ENCODE data around the gene RERE. TPM values are rescaled to one million over a fixed set of nuclear protein-coding genes. Genes with fewer than 3 reads are reported as not detected.

RERE gene
- total RNA-seq, 2 experiments from 2014 or later = 45.8 to 57.1 TPM

DNA sequence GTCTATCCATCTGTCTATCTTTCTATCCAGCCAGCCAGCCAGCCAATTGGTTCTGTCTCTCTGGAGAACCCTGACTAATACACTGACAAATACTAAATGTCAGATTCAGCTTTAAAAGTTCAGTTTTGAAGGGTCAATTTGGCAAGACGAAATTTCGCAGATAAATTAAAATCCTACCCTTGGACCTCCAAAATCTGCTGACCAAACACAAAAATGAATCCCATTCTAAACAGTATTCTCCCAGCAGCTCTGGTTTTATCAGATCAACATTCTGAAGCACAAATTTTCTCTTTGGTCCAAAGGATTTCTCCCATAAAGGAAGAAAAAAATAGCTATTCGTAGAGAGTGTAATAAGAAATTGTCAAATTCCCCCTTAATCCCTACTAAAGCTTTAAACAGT lies 248.6 kb downstream of the RERE start:
- no peak overlapping the region for H3K4me3 Mint-ChIP-seq
- H3K4me1 Mint-ChIP-seq (ENCODE audit: low read depth) = peaks cover 10% of the 10 kb centered on the region
- no peaks in the 10 kb centered on the region for H3K27me3 Mint-ChIP-seq
- no peak overlapping the region for H3K27ac Mint-ChIP-seq
- TF ChIP-seq, protein P1, sequence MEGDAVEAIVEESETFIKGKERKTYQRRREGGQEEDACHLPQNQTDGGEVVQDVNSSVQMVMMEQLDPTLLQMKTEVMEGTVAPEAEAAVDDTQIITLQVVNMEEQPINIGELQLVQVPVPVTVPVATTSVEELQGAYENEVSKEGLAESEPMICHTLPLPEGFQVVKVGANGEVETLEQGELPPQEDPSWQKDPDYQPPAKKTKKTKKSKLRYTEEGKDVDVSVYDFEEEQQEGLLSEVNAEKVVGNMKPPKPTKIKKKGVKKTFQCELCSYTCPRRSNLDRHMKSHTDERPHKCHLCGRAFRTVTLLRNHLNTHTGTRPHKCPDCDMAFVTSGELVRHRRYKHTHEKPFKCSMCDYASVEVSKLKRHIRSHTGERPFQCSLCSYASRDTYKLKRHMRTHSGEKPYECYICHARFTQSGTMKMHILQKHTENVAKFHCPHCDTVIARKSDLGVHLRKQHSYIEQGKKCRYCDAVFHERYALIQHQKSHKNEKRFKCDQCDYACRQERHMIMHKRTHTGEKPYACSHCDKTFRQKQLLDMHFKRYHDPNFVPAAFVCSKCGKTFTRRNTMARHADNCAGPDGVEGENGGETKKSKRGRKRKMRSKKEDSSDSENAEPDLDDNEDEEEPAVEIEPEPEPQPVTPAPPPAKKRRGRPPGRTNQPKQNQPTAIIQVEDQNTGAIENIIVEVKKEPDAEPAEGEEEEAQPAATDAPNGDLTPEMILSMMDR (IDR thresholded peaks at IDR 0.05) = no peak
- ChIA-PET POLR2A (interaction anchor here (2.2 kb wide), 1 partner anchor 135 kb away, joined by 5 read pairs; no protein-coding TSS in a partner anchor), CTCF (interaction anchor here (0.6 to 3.5 kb wide), 10 partner anchors 8 to 282 kb away, joined by 3 to 32 read pairs (median 4); no protein-coding TSS in a partner anchor)
- intact Hi-C loops (cut with micrococcal nuclease) = loop anchor here (10.0 kb wide), 1 partner anchor 96 kb away; no protein-coding TSS in a partner anchor
- DNase-seq = no peak
- no peak for ATAC-seq
- no peaks in the 10 kb centered on the region for H3K9me3 Mint-ChIP-seq
- no peaks in the 10 kb centered on the region for H3K36me3 Mint-ChIP-seq (ENCODE audit: low read depth)

DNA sequence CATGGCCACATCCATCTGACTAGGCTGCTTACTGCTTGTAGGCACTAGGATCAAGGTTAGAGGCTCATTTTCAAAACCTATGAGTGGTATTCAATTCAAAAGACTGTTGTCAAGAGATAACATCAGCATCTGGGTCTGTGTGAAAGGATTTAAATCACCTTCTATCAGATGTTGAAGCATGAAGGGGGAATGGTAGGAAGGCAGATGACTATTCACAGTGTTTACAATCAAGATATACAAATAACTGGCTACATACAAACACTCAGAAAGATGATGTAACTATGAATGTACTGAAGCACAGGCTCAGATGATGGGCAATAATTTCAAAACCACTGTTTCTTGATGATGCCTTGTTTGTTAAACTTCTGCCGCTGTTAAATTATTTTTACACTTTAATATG lies 250.3 kb downstream of the RERE start:
- CTCF ChIA-PET = interaction anchor here (0.7 to 10.0 kb wide), 4 partner anchors 106 to 281 kb away, joined by 3 to 147 read pairs (median 16); no protein-coding TSS in a partner anchor
- POLR2A ChIA-PET = interaction anchor here (0.6 kb wide), 1 partner anchor 287 kb away, joined by 4 read pairs; no protein-coding TSS in a partner anchor
- H3K27me3 Mint-ChIP-seq = no peaks in the 10 kb centered on the region
- ATAC-seq (no peak), DNase-seq (no peak)
- H3K27ac Mint-ChIP-seq = no peak overlapping the region
- intact Hi-C loops (cut with micrococcal nuclease) = loop anchor here (10.0 kb wide), 1 partner anchor 98 kb away; no protein-coding TSS in a partner anchor
- H3K9me3 Mint-ChIP-seq = no peaks in the 10 kb centered on the region
- TF ChIP-seq, protein P1 (IDR thresholded peaks at IDR 0.05) = no peak
- no peaks in the 10 kb centered on the region for H3K36me3 Mint-ChIP-seq (ENCODE audit: low read depth)
- no peak overlapping the region for H3K4me3 Mint-ChIP-seq
- peaks cover 17% of the 10 kb centered on the region for H3K4me1 Mint-ChIP-seq (ENCODE audit: low read depth)

DNA sequence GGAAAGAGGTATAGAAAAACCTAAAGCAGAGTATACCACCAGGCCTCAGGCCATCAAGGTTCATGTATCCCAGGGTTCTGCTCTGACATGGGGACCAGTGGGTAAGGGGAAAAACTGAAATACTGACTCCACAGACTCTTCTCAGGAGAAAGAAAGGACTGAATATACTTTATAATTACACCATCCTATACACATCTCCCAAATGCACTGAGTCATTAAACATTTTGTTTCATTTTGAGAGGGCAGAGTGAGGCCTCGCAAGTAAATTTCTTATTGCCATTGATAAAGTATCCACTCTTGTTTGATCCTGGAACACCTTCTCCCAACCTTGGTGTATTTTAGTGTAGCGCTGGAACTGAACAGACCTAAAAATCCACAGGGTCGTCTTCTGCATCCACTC lies 251.6 kb downstream of the RERE start:
- CTCF ChIA-PET = interaction anchor here (1.2 to 10.0 kb wide), 3 partner anchors 13 to 283 kb away, joined by 5 to 147 read pairs (median 22); no protein-coding TSS in a partner anchor
- ATAC-seq (no peak), DNase-seq (no peak)
- no peak overlapping the region for H3K4me3 Mint-ChIP-seq
- H3K9me3 Mint-ChIP-seq = no peaks in the 10 kb centered on the region
- no peaks in the 10 kb centered on the region for H3K36me3 Mint-ChIP-seq (ENCODE audit: low read depth)
- H3K27ac Mint-ChIP-seq = no peak overlapping the region
- TF ChIP-seq, protein P1 (IDR thresholded peaks at IDR 0.05) = no peak
- H3K4me1 Mint-ChIP-seq (ENCODE audit: low read depth) = peaks cover 19% of the 10 kb centered on the region
- H3K27me3 Mint-ChIP-seq = no peaks in the 10 kb centered on the region
- intact Hi-C loops (cut with micrococcal nuclease) = loop anchor here (10.0 kb wide), 1 partner anchor 99 kb away; no protein-coding TSS in a partner anchor
- POLR2A ChIA-PET = interaction anchor here (0.6 kb wide), 1 partner anchor 14 kb away, joined by 3 read pairs; no protein-coding TSS in a partner anchor

DNA sequence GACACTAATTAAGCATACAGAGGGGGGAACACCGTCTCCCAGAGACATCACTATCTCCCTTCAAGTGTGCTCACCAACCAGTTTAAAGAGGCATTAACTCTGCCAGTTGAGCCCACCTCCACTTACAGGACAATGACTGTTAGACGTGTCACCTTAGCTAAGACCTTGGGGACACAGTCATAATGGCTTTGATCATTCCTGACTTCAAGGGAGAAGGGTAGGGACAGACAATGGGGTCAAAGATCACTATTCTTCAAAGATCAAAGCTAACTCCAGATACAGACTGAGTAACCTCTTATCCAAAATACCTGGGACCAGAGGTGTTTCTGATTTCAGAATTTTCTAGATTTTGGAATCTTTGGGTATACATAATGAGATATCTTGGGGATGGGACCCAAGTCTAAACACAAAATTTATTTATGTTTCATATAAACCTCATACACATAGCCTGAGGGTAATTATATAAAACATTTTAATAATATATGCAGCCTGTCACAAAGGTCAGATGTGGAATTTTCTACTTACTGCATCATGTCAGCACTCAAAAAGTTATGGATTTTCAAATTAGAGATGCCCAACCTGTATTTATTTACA lies 253.4 kb downstream of the RERE start:
- DNase-seq = no peak
- Mint-ChIP-seq H3K36me3 (ENCODE audit: low read depth) (no peaks in the 10 kb centered on the region), H3K9me3 (no peaks in the 10 kb centered on the region), H3K27me3 (no peaks in the 10 kb centered on the region), H3K4me1 (ENCODE audit: low read depth) (peaks cover 25% of the 10 kb centered on the region), H3K4me3 (no peak overlapping the region), H3K27ac (no peak overlapping the region)
- POLR2A ChIA-PET = interaction anchor here (1.0 kb wide), 1 partner anchor 107 kb away, joined by 4 read pairs; no protein-coding TSS in a partner anchor
- no peak for ATAC-seq
- CTCF ChIA-PET = interaction anchor here (1.2 to 10.0 kb wide), 4 partner anchors 11 to 163 kb away, joined by 4 to 147 read pairs (median 44); no protein-coding TSS in a partner anchor
- intact Hi-C loops (cut with micrococcal nuclease) = loop anchor here (5.0 to 10.0 kb wide), 3 partner anchors 38 to 283 kb away; no protein-coding TSS in a partner anchor
- TF ChIP-seq, protein P1 (IDR thresholded peaks at IDR 0.05) = no peak
